ENCODE measurements around the gene ISCA2. TPM values are rescaled to one million over a fixed set of nuclear protein-coding genes. Genes with fewer than 3 reads are reported as not detected.

The ISCA2 gene
- total RNA-seq, 1 experiment from 2014 or later: 26.9 TPM

- intact Hi-C loops (cut with micrococcal nuclease; ENCODE audit: unreplicated experiment): no loop called here
- Mint-ChIP-seq H3K4me3 (ENCODE audit: low read depth, unreplicated experiment) (no peak overlapping the region), H3K9me3 (ENCODE audit: low read depth, unreplicated experiment) (no peaks in the 10 kb centered on the region), H3K27me3 (ENCODE audit: unreplicated experiment) (peaks cover 15% of the 10 kb centered on the region), H3K4me1 (ENCODE audit: low read depth, unreplicated experiment) (no peaks in the 10 kb centered on the region), H3K27ac (ENCODE audit: unreplicated experiment) (no peak overlapping the region), H3K36me3 (ENCODE audit: insufficient read depth, unreplicated experiment) (no peaks in the 10 kb centered on the region)
- DNase-seq: no peak
- BruUV-seq (replicated peaks): no TSS peak
- CTCF ChIA-PET: no interaction called here
- TF ChIP-seq CTCF (IDR thresholded peaks at IDR 0.05; ENCODE audit: unreplicated experiment): no peak
Observed at GRCh38 chr14:74521756-74522155, 28.2 kb downstream of the ISCA2 start.

GRCh38 chr14:74522740-74523139, 29.2 kb downstream of the ISCA2 start:
- no peak for DNase-seq
- intact Hi-C loops (cut with micrococcal nuclease; ENCODE audit: unreplicated experiment): no loop called here
- BruUV-seq (replicated peaks): no TSS peak

GRCh38 chr14:74524076-74524811, 30.7 kb downstream of the ISCA2 start:
- CTCF ChIA-PET: interaction anchor here (0.6 kb wide), 2 partner anchors 42 to 517 kb away, joined by 3 read pairs; no protein-coding TSS in a partner anchor
- Mint-ChIP-seq H3K27ac (ENCODE audit: unreplicated experiment) (no peak overlapping the region), H3K36me3 (ENCODE audit: insufficient read depth, unreplicated experiment) (no peaks in the 10 kb centered on the region), H3K4me1 (ENCODE audit: low read depth, unreplicated experiment) (no peaks in the 10 kb centered on the region), H3K27me3 (ENCODE audit: unreplicated experiment) (peaks cover 15% of the 10 kb centered on the region), H3K4me3 (ENCODE audit: low read depth, unreplicated experiment) (no peak overlapping the region), H3K9me3 (ENCODE audit: low read depth, unreplicated experiment) (no peaks in the 10 kb centered on the region)
- intact Hi-C loops (cut with micrococcal nuclease; ENCODE audit: unreplicated experiment): no loop called here
- peak; percentile 22 for DNase-seq
- TF ChIP-seq CTCF (IDR thresholded peaks at IDR 0.05; ENCODE audit: unreplicated experiment): no peak
- BruUV-seq (replicated peaks): no TSS peak

More at GRCh38 chr14:74522740-74523139, 29.2 kb downstream of the ISCA2 start:
- no peaks in the 10 kb centered on the region for H3K36me3 Mint-ChIP-seq (ENCODE audit: insufficient read depth, unreplicated experiment)
- no peak overlapping the region for H3K4me3 Mint-ChIP-seq (ENCODE audit: low read depth, unreplicated experiment)
- H3K4me1 Mint-ChIP-seq (ENCODE audit: low read depth, unreplicated experiment): no peaks in the 10 kb centered on the region
- CTCF ChIA-PET: no interaction called here
- no peaks in the 10 kb centered on the region for H3K9me3 Mint-ChIP-seq (ENCODE audit: low read depth, unreplicated experiment)
- no peak overlapping the region for H3K27ac Mint-ChIP-seq (ENCODE audit: unreplicated experiment)
- TF ChIP-seq CTCF (IDR thresholded peaks at IDR 0.05; ENCODE audit: unreplicated experiment): no peak
- peaks cover 15% of the 10 kb centered on the region for H3K27me3 Mint-ChIP-seq (ENCODE audit: unreplicated experiment)

- intact Hi-C loops (cut with micrococcal nuclease; ENCODE audit: unreplicated experiment): no loop called here
- no TSS peak for BruUV-seq (replicated peaks)
- CTCF ChIA-PET: interaction anchor here (0.6 kb wide), 2 partner anchors 41 to 517 kb away, joined by 3 read pairs; no protein-coding TSS in a partner anchor
- Mint-ChIP-seq H3K27me3 (ENCODE audit: unreplicated experiment) (peaks cover 15% of the 10 kb centered on the region), H3K4me1 (ENCODE audit: low read depth, unreplicated experiment) (no peaks in the 10 kb centered on the region), H3K4me3 (ENCODE audit: low read depth, unreplicated experiment) (no peak overlapping the region), H3K9me3 (ENCODE audit: low read depth, unreplicated experiment) (no peaks in the 10 kb centered on the region), H3K36me3 (ENCODE audit: insufficient read depth, unreplicated experiment) (no peaks in the 10 kb centered on the region), H3K27ac (ENCODE audit: unreplicated experiment) (no peak overlapping the region)
- no peak for TF ChIP-seq CTCF (IDR thresholded peaks at IDR 0.05; ENCODE audit: unreplicated experiment)
- no peak for DNase-seq
Observed at GRCh38 chr14:74524812-74525135, 31.2 kb downstream of the ISCA2 start.

Data from Calu3 (cell line).